ENCODE data around the gene AGPS.
A peak's percentile ranks its signal among the peaks of the same experiment; 100 is the strongest.
"Not testable (repeated sequence)": the region's sequence is repeated elsewhere in the genome, so short reads cannot be mapped to it uniquely, and the experiment has no call there.

AGPS gene

DNA sequence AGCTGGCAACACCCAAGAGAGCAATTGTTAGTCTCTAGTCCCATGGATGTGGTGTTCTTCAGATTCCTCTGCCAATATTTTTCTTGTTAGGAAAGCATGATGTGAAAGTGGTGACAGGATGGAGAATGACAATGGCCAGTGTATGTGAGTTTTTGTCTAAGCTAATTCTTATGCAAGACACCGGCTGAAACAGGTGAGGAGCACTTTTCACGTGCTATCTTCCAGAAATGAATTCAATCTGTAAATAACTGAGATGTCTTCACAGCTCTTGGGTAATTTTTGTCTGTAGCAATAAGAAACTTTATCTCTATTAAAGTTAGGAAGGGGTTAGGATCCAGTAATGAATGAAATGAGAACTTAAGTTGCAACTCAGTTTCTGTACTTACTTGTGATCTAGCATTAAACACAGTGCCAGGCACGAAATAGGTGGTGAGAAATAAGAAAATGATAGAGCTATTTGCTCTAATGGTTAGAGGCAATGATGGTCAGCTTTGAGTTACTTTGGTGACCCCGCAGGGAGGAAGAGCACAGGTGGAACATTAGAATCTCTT, 676 bp upstream of the AGPS start:
- DNase-seq, result no peak

DNA sequence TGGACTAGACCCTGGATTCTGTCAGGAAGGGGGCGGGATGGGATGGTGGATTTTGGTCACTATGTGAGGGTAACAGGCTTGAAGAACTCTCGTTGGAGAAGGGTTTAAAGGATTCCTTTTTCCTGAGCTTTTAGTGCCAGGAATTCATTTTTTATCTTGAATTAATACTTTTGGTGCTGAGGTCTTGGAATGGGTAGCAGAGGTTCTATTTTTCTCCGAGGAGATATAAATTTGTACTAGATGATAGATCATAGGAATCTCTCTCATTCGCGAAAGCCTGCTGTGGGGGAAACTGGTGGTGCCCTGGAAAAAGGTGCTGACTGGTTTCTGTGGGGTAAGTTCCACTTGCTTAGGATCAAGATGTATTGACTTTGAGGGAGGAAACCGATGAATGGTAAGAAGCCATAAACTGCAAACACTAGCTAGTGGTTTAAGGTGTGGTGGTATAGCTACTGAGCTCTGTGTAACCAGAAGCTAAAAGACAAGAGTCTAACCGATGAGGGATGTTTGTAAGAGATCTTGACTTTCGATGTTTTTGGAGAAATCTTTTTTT, 706 bp downstream of the AGPS start:
- no peak for DNase-seq

DNA sequence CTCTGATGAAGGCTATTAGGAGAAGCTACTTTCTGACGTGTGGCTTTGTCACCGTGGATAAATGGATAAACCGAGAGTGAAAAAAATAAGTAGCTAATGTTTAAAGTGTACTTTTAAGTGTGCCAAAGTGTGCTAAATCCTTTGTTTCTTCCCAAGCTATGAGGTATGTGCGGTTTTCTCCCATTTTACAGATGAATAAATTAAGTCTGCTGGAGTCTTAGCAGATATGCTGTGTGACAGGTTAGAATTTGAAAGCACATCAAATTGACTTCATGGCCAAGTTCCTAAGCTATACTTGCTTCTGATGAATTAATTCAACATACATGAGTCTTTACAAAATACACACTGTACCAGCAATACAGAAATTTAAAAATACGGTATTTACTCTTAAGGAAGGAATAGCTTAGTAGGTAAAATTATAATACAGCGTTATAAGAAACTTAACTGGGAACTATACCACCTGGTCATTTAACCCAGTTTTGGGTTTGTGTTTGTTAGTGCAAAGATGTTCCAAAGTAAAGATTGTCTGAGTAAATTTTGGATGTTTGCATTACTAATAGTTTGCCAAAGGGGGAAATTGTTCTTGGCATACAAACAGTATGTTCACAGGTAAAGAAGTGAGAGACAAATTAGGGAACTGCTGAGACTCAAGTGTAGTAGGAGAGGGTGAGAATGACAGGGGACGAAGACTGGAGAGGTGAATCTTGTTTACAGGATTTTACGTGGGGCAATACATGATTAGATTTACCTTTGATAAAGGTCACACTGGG, 1.4 kb downstream of the AGPS start:
- no peak for DNase-seq

DNA sequence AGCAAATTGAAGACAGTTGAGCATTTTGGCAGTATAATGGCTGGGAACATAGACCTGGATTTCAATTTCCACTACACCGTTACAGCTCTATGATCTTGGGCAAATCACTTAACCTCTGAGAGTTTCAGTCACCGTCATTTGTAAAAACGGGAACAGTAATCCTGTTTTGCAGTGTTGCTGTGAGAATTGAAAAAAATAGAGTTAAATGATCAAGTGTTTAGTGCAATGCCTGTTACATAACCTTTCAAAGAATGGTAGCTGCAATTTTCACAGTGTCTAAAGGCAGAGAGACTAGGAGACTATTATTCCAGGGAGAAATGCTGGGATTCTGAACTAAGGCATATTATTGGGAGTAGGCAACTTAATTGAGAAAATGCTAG, 2.0 kb downstream of the AGPS start:
- DNase-seq, result no peak

DNA sequence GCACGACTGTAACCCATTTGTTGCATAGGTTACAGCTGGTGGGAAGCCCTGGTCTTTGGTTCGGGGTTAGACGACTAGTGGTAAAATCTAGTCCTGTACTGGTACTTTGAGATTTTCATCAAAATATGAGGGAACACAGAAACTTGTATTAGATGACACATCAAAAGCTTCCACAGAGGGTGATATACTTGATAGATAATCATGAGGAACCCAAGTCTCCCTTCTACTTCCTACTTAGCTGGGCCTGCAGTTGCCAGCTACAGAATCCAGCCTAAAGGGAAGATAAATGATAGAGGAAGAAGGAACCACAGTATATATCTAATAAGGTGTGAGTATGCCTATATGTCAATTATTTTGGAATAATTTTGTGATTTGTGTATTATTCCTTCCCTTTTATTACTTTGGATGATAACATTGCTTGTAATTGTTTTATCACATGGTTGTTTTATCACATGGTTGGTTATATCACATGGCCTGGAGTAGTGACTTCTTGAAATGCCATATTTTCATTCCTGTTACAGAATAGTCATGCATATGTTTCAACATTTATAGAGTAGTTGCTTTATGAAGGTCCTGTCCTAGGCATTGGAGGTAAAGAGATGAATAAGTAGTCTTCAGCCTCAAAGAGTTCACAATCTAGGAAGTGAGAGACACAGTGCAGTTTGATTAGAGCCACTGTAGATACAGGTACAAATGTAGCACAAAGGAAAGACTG, 2.9 kb downstream of the AGPS start:
- DNase-seq, result no peak

DNA sequence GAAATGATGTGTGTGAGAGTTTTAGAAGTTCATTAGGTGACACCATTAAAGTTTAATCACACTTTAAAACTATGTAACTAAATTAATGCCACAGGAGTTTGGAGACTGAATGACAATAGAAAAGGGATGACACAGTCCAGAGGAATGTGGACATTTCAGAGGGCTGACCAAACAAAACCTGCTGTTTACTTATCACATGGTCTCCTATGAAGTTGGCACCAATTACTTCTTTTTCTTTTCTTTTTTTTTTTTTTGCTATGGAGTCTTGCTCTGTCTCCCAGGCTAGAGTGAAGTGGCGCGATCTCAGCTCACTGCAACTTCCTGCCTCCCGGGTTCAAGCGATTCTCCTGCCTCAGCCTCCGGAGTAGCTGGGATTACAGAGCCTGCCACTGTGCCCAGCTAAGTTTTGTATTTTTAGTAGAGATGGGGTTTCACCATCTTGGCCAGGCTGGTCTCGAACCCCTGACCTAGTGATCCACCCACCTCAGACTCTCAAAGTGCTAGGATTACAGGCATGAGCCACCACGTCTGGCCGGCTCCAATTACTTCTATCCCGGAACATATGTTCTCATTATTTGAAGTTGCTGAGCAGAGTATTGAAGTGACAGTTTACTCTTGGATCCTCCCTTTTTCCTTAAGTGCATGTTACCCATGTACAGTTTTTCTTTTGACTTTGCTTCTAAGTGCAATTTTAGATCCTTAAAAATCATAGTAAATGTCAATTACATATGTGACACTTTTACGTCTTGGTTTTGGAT, 4.3 kb downstream of the AGPS start:
- peak; percentile 66 for DNase-seq

DNA sequence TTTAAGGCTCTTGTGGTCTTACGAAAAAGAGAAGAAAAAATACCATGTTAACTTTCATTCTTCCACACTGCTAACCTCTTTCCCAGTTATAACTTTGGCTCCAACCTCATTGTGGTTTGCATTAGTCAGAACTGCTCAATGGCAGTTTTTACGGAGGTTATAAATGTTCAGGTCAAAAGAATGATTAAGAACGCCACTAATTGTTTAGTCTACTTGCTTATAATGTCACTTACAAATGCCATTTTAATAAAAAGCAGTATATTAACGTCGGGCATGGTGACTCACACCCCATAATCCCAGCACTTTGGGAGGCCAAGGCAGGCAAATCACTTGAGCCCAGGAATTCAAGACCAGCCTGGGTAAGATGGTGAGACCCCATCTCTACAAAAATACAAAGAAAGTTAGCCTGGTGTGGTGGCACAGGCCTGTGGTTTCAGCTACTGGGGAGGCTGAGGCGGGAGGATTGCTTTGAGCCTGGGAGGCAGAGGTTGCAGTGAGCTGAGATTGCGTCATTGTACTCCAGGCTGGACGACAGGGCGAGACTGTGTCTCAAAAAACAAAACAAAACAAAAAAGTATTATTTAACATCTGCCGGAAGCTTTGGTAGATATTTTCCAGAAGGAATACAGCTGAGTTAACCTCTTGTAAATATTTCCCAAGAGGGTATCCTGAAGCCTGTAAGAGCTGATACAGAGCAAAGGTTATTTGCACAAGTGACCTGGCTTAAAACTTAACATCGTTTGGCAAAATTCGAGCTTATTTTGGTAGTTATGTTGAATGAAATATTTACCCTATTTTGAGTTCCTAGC, 5.1 kb downstream of the AGPS start:
- peak; percentile 97 for DNase-seq

DNA sequence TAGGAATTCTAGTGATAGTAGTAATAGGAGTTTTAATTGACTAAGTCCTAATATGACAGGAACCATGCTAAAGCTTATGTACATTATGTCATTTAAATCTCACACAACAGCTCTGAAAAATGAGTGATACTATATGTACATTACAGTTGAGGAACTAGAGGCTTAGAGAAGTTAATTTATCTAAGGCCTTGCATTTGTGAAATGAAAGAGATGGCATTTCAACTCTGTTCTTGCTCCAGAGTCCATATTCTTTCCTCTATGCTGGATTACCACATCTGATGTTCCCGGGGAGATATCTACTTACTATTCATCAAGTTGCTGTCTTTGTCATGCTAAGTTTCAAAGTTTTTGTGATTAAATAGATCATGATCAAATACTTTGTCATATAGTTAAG, 5.7 kb downstream of the AGPS start:
- no peak for DNase-seq

DNA sequence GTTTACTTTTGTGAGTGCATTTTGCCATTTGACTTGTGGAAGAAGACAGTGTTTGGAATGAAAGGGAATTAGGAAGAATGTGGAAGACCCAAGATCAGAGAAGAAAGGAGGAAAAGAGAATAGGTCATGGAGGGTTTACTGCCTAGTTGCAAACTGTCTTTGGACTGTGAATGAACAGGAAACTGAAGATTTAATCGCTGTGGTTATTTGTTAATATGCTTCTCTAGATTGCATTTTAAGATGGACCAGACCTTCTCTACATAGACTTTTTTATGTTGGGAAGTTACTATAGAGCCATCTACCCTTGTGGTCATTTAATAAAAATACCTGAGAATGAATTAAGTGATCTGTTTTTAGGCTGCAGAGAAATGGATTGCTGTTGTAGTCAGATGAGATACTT, 6.2 kb downstream of the AGPS start:
- DNase-seq, result no peak

DNA sequence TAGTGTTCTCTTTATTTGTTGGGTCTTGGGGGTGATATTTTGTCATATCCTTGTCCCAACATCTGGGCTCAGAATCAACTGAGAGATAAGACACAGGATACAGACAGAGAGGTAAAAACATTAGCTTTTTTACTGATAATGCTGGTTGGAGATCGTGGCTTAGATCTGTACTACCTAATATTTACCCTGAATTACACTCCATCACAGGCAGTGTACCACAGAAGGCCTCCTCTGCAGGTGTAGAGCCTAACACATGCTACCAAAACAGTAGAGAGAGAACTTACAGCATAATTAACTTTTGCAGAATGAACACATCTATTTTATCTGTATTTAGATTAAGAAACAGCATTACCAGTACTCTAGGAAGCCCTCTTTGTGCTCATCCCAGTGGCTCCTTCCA, 6.8 kb downstream of the AGPS start:
- no peak for DNase-seq

DNA sequence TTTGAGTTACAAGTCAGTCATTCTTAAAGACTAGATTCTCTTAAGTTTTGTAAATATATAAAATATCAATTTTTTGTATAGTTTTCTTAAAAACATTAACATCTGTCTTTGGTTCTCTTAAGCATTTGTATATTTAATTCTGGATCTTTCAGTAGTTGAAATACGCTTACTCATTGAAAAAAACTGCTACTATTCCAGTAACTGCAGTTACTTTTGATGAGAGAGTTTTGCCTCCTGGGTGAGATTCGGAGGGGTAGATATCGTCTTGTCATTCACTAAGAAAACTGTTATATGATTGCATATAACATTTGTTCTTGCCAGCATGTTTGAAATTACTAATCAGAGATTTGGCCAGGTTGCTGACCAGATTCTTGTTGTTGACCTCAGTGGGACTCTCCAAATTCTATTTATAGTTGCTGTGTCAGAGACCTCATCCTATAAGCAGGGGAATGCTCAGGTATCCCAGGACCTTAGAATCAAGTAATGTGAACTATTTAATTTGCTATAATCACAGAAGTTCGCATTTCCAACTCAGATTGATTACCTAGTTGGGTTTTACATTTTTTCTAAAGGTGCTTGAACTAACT, 7.9 kb downstream of the AGPS start:
- DNase-seq, result no peak

DNA sequence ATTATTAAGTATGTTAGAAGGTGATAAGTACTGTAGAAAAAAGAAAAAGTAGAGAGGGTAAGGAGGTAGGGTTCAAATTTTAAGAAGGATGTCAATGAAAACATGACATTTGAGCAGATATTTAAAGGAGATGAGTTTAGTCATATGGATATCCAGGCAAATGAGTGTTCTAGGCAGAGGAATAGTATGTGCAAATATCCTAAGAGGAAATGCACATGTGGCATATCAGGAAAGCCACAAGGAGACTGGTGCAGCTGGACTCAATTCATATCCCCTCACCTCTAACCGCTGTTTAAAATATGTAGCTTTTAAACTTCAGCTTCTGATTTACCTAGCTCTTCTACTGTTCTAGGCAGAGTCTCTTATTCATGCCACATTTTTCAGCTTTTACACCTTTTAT, 9.5 kb downstream of the AGPS start:
- no peak for DNase-seq

DNA sequence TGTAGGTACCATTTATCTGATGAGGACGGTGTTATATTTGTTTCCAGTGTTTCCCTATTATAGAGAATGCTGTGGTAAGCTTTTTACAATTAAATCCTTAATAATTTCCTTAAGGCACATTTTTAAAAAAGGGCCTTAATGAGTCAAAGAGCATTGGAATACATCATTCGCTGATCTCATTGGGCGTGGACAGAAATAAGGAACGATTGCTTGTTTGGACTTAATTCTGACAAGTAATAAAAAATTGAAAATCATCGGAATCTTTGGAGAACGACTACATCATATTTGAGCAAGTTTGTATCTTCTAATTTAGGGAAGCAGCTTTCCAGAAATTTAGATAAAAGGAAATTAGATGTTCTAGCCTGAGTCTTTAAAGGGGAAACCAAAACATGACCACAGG, 11.3 kb downstream of the AGPS start:
- no peak for DNase-seq

DNA sequence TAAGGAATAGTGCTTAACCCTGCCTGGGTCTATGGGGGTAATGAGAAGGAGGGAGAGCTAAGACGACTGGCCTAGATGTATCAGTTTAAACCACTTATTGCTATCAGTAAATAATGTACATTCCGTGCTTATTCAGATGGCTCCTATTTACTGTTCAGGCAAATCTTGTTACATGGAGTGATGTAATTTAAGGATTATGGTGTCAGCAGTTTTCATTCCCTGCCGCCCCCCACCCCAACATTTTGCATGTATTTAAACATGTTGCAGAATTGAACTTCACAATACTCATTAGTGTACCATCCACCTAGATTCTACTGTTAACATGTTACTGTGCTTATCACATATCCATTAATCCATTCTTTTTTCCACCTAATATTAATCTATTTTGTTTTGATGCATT, 11.7 kb downstream of the AGPS start:
- no peak for DNase-seq

DNA sequence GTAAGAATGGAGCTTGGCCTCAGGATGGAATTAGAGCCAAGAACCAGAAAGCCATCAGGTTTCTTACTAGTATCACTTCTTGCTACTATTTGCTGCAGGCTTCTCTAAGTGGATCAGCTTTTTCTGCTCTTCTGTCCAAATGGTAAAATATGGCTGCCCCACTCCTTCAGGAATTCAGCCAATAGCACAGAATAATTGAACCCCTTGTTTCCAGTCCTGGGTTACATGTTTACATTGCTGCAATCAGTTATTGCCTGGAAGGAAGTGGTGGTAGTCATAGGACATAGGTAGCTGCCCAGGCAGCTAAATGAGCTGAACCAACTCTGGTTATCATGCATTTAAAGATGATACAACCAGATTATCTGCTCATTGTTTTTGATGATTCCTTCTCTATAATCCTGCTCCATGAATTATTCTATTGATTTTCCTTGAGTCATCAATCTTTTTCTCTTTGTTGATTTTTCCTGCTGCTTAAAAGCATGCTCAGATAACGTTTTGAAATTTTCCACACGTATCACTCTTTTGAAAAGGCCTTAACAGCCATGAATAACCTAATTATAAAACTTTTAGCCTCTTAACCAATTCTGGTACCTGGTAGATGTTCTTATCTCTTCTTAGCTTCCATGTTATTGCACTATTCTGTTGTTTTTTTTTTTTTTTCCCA, 12.6 kb downstream of the AGPS start:
- no peak for DNase-seq

DNA sequence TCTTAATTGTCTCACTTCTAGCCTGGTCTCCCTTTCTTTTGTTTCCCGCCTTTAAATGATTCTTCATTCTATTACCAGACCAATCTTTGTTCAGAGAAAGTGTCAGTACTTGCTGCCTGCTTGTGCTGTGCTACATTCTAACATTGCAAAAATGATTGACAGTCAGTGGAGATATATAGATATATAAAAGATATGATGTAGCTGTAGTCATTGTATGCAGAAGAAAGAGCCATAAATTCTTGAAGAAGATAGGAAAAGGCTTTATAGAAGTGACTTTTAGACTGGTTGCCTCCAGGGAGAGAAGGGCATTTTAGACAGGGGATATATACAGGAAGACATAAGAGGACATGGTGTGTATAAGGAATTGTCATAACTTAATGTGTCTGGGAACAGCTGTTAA, 13.6 kb downstream of the AGPS start:
- DNase-seq, result no peak

DNA sequence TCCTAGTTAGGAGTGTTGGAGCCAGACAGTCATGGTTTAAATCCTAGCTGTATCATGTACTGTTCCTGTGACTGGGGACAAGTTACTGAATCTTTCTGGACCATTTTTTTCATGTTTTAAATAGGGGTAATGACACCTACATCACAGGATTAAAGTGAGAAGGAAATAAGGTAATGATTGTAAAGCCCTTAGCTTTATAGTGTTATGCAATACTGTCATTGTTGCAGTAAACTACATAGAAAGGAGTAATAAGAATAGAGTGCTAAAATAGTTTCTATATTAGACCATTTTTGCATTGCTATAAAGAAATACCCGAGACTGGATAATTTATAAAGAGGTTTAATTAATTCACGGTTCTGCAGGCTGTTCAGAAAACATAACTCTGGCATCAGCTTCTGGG, 14.5 kb downstream of the AGPS start:
- no peak for DNase-seq

DNA sequence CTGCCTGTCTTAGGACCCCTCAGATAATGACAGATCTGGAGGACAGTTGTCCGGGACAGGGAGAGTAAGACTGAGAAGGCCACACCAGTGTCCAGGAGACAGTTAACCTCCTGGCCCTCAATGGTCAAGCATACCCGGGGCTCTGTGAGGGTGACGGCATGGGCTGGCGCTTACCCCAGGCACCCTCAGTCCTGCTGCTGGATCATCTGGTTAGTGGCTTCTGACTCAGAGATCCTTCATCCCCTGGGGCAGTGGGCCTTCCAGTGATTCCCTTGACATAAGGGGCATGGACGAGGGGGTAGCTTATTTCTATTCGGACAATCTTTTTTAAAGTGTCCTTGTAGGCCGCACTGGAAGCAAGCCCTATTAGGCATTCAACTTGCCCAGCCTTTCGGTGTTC, 18.1 kb downstream of the AGPS start:
- not testable (repeated sequence) for DNase-seq

DNA sequence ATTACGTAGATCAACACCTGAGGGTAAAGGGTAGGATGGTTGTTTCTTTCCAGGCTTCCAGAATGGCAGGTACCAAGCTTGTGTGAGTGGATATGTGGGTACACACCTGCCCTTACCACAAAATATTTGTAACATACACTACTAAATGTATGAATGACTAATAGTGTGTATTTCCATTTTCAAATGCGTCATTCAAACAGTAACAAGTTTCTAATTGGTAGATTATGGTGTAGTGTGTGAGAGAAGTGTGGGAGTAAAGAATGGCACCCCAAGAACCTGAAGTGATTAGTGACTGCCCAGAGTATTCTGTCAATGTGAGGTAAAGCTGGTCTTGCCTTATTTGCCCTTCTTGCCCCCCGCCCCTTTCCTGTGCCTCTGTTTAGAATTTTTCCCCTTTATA, 21.1 kb downstream of the AGPS start:
- no peak for DNase-seq

DNA sequence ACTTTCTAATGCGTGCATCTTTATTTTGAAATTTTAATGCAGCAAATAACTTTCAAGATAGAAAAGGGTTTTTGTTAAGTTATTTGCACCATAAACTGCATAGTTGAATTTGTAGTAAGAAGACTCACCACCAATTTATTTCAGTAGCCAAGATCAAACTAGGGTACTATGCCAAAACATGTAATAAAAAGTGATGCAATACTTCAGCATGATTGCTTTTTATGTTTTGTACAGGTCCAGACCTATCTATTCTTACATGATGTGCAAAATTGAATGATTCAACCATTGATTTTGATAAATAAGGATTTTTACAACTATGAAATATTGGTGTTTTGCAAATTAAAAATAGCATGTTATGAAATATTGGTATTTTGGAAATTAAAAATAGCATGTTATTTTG, 26.7 kb downstream of the AGPS start:
- peak; percentile 71 for DNase-seq

DNA sequence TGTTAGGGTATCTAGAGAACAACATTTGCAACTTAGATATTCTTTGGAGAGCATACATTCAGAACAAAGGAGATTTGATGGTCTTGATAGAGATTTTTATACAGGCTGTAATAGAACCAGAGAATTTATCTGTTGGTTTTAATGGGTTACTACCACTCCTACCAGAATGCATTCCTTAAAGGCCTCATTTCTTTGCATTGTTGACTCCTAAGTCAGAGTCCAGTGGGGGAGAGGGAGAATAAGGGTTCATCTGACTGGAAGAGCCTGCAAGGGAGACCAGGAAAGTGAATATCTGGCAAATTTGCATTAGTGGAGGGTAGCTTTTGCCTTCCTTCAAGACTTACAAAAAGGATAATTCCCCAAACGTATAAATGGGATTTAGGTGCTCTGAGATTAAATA, 29.7 kb downstream of the AGPS start:
- peak; percentile 17 for DNase-seq

DNA sequence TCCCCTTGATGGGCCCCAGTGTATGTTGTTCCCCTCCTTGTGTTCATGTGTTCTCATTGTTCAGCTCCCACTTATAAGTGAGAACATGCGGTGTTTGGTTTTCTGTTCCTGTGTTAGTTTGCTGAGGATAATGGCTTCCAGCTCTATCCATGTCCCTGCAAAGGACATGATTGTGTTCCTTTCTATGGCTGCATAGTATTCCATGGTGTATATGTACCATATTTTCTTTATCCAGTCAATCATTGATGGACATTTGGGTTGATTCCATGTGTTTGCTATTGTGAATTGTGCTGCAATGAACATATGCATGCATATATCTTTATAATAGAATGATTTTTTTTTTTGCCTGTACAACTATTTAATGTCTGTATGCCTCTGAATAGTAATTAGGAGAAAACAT, 31.5 kb downstream of the AGPS start:
- not testable (repeated sequence) for DNase-seq
